GM21723 (cell line): ENCODE data around the gene MGAT4B.

Experiments used
- ATAC-seq: cut with Tn5 transposase; IDR thresholded peaks from one replicate; pipeline ENCODE4 v1.9.1; 2021; ENCODE audit warnings: mild to moderate bottlenecking, moderate library complexity; ENCODE audit not compliant: unreplicated experiment

MGAT4B gene

DNA sequence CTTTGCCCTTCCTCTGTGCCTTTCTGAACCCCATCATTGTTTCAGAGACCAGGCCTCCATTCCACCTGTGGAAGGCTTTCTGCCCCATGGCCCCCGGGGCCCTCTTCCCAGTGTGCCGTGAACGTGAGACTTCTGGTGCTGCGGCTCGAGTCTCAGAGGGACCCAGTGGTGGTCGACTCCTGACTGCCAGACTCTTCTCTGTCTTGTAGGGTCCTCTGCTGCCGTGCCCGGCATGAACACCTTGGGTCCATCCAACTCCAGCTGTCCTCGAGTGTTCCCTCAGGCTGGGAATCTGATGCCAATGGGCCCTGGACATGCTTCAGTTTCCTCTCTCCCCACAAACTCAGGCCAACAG, 33.0 kb downstream of the MGAT4B start:
- no peak for ATAC-seq

DNA sequence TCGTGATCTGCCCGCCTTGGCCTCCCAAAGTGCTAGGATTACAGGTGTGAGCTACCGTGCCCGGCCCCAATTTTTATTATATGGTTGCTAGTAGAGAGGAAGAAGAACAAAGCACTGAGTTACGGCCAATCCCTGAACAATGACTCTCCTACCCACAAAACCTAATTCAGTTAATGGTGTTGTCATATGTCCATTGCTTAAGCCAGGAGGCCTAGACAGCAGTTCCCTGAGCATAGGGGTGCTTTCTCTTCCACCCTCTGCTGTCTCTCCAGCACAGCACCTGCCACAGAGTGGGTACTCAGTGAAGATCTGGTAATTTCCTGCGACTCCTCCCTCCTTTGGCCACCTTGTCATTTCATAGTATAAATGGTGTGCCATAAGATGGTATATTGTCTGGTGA, 34.3 kb downstream of the MGAT4B start:
- no peak for ATAC-seq

DNA sequence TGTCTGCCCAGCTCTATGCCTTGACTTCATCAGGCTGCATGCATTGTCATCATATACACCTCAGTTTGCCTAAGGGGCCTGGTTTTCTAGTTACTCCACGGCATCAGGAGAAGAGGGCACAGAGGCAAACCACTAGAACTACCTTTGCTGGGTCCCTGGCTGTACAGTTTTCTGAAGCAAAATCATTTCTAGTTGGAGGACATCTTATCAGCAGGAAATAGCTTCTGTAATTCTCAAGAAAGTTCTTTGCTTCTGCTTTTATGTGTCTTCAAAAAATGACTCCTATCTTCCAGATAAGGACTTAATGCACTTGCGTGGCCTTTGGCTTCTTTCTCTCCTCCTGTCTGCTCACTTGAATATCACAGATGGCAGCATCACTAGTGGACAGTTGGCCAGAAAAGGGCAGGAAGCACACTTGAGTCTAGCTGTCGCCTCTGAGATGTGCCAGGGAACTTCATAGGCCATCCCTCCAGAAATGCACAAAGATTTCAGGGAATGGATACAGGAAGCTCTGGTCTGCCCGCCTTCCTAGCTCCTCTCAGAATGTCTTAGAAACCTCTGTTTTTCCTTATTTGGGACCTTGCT, 35.3 kb downstream of the MGAT4B start:
- no peak for ATAC-seq

DNA sequence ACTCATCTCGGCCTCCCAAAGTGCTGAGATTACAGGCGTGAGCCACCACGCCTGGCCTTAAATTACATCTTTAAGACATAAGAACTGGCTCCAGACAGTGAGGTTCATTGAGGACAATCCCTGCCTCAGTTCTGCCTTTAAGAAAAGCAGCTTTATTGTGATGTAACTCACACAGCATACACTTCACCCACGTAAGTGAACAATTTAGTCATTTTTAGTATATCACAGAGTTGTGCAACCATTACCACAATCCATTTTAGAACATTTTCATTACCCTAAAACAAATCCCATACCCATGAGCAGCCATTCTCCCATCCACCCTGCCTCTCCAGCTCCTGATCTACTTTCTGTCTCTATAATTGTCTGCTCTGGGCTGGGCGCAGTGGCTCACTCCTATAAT, 36.9 kb downstream of the MGAT4B start:
- no peak for ATAC-seq

DNA sequence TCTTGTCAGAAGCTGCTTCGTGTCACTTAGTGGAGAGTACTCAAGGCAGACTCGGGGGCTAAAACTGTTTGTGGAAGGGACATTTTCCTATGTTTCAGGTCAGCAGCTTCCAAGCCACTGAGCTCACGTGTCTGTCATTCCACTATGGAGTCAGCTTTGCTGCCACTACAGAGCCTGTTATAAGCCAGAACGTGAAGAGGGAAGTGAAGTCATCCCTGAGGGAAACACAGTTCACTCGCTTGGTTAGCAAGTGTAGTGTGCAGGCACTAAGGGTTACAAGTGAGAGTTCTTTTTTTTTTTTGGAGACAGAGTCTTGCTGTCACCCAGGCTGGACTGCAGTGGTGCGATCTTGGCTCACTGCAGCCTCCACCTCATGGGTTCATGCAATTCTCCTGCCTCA, 37.4 kb downstream of the MGAT4B start:
- ATAC-seq: no peak

DNA sequence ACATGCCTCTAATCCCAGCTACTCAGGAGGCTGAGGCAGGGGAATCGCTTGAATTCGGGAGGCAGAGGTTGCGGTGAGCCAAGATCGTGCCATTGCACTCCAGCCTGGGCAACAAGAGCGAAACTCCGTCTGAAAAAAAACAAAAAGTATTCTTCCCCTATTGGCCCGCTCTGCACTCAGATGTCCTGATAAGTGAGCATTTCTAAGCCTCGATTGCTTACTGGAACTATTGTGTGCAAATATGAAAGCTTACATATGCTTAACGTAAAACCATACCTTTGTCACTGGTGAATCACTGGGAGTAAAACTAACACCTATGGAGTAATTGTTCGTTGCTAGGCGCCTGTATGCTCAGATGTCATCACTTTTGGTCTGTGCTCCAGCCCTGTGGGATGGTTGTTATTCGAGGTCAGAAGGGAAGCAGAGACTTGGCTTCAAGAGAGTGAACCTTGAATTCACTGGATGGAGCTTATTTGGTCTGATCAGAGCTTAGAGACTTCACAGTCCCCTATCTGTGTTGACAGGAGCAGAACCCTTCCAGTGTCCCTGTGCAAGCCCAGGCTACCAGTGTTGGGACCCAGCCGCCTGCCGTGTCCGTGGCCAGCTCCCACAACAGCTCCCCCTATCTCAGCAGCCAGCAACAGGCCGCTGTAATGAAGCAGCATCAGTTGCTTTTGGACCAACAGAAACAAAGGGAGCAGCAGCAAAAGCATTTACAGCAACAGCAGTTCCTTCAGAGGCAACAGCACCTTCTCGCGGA, 38.2 kb downstream of the MGAT4B start:
- ATAC-seq: no peak

DNA sequence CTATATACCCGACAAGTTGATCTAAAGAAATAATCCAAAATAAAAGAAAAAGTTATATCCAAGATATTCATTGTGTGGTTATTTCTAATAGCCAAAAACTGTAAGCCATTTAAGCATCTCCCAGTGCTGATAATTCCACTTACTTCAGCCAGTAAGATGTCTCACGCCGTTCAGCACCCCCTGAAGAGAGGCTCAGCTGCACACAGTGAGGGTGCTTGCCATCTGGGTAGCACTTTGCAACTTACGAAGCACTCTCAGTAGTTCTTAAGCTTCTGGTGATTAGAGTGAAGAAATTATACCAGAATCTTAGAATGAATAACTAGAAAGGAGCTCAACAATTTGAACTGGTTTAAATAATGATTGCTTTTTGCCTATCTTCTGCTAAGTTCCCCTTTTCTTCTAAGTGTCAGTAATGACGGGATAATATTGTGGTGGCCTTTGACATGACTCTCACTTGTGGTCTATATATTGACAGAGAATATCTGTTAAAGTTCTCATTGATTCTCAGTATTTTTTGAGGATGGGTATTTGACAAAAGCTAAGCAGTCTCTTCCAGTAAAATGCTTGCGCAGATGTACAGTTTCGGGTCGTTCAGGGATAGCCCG, 39.1 kb downstream of the MGAT4B start:
- ATAC-seq: no peak

DNA sequence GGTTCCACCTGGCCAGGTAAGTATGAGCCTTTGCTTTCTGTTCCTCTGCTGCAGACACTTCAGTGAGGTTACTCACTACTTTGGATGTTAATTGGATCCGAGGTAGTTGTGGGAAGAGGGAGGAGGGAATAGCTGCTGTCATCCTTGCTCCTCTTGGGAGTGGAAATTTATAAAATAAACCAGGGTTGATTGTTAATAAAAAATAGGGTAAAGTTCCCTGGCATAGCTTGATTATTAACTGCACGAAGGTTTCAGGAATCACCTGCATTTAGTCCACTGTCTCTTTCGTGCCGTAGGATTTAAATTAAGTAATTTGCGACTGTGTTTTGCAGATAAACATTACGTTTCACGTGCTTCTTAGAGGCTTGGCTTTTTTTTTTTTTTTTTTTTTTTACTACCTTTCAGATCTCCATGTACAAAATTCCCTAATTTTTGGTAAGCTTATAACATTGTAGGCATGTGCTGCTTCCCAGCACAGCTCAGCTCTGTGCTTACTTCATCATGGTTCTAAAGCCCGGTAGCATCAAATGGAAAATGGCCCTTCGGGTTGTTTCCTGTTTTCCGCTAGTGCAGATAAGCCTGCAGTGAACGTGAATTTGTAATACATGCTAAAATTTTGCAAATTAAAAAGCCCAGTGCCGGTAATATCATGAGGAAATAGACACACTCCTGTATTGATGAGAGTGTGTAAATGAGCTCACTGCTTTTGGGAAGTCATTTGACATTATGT, 39.8 kb downstream of the MGAT4B start:
- no peak for ATAC-seq

DNA sequence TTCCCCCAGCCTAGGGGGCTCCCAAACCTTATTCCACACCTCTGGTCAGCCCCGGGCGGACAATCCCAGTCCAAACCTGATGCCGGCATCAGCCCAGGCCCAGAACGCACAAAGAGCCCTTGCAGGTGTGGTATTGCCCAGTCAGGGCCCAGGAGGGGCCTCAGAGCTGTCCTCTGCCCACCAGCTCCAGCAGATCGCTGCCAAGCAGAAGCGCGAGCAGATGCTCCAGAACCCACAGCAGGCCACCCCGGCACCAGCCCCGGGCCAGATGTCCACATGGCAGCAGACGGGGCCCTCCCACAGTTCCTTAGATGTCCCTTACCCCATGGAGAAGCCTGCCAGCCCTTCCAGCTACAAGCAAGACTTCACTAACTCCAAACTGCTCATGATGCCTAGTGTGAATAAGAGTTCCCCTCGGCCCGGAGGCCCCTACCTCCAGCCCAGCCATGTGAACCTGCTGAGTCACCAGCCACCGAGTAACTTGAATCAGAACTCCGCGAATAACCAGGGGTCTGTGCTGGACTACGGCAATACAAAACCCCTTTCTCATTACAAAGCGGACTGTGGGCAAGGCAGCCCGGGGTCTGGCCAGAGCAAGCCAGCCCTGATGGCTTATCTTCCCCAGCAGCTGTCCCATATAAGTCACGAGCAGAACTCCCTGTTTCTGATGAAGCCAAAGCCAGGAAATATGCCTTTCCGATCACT, 40.5 kb downstream of the MGAT4B start:
- ATAC-seq: no peak

DNA sequence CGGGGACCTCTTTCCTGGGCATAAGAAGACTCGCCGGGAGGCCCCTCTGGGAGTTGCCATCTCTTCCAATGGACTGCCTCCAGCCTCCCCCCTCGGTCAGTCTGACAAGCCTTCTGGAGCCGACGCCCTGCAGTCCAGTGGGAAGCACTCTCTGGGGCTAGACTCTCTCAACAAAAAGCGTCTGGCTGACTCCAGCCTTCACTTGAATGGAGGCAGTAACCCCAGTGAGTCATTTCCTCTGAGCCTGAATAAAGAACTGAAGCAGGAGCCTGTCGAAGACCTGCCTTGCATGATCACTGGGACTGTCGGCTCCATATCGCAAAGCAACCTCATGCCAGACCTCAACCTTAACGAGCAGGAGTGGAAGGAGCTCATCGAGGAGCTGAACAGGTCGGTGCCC, 41.3 kb downstream of the MGAT4B start:
- ATAC-seq: no peak

DNA sequence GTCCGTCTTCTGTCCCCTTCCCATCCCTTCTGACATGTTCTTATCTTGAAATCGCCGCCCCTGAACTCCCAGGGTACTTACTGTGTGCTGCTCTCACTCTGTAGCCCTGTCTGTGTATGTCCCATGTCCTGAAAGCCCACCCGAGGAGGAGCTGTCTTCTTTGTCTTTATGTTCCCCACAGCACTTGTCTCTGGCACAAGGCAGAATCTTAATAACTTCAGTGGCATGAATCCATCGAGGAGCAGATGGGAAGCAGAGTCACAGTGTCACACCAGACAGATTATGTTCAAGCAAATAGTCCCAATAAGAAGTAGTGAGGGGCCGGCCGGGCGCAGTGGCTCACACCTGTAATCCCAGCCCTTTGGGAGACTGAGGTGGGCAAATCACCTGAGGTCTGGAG, 42.6 kb downstream of the MGAT4B start:
- ATAC-seq: no peak

DNA sequence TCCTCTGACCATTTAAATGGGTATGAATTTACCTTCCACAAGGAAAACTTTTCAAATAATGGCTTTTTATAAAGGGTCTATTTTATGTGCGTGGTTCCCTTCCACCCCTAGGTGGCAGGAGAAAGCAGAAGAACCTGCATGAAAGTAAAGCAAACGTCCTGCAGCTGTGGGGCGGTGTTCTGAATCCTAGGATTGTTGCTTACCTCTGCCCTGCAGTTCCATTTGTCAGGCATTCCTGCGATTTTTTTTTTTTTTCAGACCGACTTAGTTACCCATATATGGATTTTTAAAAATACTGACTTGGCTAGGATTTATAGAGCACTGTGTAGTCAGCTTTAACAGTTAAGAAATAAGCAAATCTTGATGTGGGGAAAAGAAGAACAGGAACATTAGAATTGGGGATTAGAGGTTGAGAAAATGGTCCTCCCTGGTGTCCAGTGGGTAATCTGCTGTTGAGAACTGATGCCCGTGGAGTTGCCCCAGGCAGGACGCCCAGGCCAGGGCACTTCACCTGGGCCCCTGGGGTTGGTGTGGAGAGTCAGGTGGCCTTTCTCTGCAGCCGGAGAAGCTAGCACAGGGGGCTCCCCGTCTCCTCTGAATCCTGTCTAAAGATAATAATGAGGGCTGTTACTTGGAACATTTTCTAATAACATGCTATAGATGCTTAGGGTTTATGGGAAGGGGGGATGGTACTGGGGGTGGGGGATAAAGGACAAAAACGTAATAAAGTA, 43.3 kb downstream of the MGAT4B start:
- ATAC-seq: no peak

DNA sequence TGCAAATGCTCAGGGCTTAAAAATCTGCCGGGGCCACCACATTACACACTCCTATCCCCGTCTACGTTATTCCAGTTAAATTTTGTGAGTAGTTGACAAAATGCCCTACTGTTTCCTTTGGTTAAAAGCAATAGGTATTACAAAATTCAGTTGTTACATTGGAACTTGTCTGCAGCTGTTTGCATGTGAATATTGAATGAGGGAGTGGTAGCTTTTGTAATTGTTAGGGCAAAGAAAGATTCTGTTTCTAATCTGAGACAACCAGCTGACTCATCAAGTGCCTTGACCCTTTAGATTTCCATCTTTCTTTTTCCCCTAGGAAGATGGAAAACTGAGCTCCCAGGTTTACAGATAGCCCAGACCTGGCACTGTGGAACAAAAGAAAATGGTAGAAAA, 43.9 kb downstream of the MGAT4B start:
- ATAC-seq: no peak

DNA sequence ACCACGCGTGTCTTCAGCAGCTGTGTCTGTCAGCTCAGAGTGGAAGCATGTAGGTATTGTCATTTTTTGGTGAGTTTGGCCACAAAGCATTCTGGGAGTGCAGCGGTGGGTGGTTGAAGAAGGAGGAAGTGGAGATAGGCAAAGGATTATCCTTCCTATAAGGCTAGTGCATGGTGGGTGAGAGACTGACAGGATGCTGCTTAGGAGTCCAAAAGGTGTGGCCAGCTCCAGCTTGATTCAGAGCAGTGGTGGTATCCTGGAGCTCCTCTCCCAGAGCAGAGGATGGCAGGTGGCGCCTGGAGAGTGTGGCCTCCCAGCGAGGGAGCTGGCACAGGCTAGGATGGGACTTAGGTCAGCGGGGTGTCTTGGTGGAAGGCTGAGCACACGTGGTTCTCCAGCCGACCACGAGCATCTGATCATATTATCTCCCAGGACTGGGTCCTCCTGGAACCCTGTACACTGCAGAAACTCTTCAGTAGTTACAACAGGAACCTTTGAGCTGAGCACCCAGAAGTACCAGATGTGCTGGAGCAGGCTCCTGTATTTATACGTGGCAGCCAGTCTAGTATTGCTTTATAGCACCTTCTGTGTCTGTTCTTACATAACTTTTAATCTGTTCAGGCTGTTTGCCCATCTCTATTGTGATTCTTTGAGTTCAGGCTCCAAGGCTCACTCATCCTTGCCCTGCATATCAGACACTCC, 44.4 kb downstream of the MGAT4B start:
- ATAC-seq: peak; percentile 44

DNA sequence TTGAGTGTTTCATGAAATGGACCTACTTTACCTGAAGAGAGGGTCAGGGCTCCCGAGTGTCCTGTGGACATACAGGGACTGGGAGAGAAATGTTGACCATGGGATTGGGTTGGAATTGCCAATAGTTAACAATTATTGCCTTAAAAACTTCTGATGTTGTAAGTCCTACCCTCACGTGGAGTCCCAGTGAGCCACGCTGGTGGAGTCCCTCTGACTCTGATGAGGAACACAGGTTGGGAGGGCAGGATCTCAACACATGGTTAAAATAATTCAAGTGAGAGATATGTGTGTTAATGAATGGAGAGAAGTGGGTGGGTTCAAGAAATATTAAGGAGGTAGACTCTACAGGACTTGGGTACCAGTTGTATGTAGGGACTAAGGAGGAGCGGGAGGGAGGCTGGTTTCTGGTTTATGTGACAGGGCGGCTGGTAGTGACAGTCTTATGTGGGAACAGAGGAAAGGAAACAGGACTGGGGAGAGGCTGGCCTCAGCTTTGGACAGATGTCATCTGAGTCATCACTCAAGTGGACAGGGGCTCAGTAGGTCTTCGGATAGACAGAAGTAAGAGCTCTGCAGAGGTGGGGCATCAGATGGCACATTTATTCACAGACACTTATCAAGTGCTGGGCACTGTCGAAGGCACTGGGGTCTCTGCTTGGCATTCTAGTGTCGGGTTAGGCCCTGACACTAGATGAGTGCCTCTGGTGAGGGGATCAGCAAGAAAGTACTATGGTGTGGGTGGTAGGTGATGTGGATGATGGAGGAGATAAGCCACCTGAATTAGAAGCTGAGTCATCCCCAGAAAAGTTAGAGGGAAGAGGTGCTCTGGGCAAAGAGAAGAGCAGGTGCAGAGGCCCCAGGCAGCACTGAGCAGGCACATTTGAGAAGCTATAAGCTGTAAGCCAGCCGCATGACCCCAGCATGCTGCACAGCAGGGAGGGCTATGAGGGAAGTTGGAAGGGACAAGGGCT, 46.8 kb downstream of the MGAT4B start:
- ATAC-seq: no peak

DNA sequence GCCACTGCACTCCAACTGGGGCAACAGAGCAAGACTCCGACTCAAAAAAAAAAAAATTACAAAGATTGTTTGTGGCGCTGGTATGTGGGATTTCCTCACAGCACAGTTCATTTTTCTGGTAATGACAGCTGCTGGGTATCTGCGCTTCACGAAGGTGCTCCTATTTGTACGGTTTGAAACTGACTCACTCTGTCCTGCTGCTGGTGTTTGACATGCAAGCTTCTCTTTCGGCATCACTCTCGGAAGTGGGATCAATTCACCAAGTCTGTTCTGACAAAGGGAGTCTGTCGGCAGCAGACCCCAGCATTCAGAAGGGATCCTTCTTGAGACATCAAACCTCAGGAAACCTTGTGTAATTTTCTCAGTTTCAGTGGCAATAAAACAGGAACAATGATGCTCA, 47.7 kb downstream of the MGAT4B start:
- ATAC-seq: no peak

DNA sequence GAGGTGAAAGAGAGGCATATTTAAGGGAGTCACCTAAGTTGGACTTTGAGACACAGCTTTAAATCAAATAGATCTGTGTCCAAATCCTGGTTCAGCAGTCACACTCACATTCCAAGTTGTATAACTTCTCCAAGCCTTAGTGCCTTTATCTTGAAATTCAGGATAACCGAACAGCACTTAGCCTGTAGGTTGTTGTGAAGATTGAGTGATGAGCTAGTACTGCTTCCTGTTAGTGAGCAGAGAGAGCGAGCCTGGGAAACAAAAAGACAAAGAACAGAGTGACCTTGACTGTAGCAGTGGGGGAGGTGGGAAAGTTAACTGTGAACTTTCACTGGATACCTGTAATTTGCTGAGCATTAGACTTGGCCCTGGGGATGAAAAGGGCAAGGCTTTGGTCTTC, 51.6 kb downstream of the MGAT4B start:
- ATAC-seq: no peak

DNA sequence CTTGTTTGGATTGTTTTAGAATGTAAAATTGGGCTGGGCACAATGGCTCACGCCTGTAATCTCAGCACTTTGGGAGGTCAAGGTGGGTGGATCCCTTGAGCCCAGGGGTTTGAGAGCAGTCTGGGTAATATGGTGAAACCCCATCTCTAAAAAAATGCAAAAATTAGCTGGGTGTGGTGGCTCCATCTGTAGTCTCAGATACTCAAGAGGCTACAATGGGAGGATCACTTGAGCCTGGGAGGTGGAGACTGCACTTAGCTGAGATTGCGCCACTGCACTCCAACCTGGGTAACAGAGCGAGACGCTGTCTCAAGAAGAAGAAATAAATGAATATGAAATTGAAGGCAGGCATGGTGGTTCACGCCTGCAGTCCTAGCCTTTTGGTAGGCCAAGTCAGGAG, 52.7 kb downstream of the MGAT4B start:
- ATAC-seq: no peak
